ENCODE results near the gene FAT1.
A peak's percentile ranks its signal among the peaks of the same experiment; 100 is the strongest.

FAT1 gene

DNA sequence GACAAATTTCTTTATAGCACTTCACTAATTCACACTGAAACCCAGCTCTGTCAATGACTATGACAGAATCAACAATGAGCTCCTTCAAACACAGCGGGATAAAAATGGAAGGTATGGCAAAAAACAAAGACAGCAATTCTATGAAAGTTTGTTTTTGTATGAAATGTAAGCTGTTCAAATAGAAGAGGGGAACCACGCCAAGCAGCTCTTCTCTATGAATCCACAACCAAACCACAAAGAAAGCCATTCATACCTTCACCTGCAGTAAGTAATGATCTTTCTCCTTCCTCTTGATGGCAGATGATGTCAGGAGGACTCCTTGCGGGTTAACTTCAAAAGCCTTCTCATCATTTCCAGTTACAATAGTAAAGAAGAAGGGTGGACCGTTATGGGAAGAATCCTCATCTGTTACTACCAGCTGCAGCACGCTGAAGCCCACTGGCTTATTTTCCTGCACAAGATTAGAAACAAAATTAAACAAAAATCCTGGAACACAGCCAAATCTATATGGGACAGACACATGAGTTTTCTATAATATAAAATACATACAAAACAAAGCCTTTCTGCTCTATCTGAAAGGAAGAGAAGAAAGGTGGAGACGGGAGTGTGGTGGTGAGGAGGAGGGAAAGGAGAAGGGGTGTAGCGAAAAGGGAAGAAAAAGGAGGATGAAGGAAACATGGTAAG lies 119.4 kb downstream of the FAT1 start:
- DNase-seq: no peak

GRCh38 chr4:186602978-186603377 lies 120.7 kb downstream of the FAT1 start:
- DNase-seq: no peak

DNA sequence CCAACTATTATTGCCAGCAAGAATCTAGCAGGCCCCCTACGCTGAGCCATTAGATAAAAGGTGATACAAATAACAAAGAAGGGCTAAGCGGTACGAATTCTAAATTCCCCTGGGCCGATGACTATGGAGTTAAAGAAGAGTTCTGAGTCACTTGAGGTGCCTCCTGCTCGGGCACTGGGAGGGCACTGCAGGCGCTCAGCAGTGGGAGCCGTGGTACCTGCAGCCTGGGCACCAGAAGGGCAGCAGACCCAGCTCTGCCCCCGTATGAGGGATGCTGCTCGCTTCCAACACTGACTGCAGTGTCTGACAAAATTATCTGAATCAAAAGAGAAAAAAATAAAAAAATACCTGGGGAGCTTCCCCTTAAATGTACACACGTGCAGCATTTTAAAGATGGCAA lies 124.2 kb downstream of the FAT1 start:
- DNase-seq: no peak

- no peak for DNase-seq
Measured at GRCh38 chr4:186598686-186599085, 125.0 kb downstream of the FAT1 start.

DNA sequence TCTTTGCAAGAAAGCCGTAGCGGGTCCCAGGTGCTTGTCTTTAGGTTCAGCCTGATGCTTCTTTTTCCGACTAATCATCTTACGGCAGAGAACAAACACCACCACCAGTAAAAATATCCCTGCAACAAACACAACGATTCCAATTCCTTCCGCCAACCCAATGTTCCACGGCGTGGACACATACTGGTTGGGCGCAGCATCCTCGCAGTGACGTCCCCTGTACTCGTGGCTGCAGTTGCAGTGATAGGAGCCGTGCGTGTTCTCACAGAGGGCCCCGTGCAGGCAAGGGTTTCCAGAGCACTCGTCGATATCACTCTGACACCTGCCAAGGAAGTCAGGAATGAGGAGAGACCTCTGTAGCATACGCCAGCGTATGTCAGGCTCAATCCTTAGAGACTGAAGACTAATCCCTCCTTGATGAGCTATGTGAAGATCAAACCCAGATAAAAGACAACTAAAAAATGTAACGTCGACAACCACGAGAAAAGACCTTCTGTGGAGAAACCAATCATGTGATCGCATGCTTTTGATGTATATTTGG lies 126.7 kb downstream of the FAT1 start:
- no peak for DNase-seq

DNA sequence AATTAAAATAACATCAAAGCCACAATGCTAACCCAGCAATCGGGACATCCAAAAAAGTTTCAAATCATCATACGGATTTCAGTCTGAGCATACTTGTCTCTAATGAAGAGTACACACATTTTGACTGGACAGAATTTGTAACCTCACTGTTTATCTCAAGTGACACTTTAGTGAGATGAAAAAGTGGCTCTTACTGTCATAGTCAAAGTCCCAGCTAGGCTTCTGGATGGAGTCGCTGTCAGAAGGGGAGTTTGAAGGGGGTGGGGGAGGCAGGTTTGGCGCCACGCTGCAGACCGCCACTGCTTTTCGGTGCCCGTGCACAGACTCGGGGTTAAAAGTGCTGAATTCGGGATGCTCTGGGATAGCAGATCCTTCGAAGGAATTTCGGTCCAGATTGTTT lies 127.3 kb downstream of the FAT1 start:
- DNase-seq: no peak

DNA sequence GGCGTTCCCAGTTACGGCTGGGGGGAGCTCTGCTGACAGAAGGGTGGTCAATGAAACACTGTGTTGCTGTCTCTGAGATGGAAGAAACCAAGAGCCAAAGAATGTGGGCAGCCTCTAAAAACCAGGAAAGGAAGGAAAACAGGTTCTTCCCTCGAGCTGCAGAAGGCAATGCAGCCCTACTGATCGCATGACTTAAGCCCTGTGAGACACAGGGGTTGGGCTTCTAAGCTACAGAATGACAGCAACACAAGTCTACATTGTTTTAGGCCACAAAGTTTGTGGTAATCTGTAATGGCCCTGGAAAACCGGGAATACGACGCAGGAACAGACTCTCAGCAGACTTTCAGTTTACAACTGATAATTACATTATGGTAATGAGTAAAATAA lies 130.1 kb downstream of the FAT1 start:
- no peak for DNase-seq

GRCh38 chr4:186592966-186593586 lies 130.6 kb downstream of the FAT1 start:
- DNase-seq: no peak

GRCh38 chr4:186592445-186592844 lies 131.2 kb downstream of the FAT1 start:
- no peak for DNase-seq

- no peak for DNase-seq
Measured at GRCh38 chr4:186591651-186592050, 132.0 kb downstream of the FAT1 start.

DNA sequence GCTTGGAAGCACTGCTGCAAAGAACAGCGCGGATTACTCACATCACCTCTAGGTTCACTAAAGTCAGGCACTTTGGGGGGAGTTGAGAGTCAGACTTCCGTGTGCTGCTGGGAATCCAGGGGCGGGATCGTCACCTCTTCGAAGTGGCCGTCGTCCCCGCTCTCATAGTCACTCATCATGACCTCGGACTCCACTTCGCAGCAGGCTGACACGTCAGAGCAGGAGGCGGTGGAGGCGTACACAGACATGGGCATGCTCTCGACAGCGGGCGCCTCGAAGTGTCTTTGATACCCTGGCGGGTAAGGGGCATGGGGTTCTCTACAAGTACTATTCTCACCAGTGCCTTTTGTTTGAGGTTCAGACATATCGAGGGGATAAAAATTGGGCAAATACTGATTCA lies 135.2 kb downstream of the FAT1 start:
- DNase-seq: no peak

GRCh38 chr4:186587416-186588018 lies 136.1 kb downstream of the FAT1 start:
- DNase-seq: no peak

- DNase-seq: no peak
Measured at GRCh38 chr4:186586205-186586604, 137.5 kb downstream of the FAT1 start.

DNA sequence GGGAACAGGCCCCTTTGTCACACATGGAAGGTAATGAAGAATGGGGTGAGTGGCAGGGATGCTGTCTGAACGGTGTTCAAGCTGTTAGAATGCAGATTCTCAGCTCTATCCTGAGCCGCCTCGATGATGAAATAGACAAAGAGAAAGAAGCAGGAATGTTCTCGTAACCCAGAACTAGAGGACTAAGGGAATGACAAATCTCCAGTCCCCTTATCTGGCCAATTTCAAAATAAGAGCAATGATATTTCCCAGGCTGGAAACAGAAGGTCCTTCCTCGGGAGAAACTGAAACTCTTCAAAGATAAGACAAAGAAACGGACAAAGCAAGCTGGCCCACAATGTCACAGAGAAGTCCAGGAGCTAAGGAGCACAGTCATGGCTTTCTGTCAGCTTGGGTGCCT lies 138.7 kb downstream of the FAT1 start:
- DNase-seq: no peak

GRCh38 chr4:186581421-186581820 lies 142.2 kb downstream of the FAT1 start:
- no peak for DNase-seq

DNA sequence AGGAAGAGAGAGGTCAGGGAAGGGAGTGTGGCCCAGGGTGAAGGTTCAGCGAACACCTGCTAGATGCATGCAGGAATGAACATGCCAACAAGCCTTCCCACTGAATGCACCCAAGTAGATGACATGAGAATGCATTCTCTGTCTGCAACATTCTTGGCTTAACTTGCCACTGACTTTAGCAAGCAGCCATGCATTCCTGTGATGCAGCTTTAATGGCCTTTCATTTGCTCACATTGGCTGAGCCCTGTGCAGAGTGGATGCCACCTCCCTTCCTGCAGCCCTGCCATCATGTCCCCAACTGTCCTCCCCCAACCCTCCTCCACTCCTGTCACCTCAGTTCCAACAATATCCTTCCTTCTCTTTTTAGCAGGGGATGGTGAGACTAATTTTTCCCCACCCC lies 143.0 kb downstream of the FAT1 start:
- no peak for DNase-seq

- no peak for DNase-seq
Measured at GRCh38 chr4:186570193-186570996, 153.3 kb downstream of the FAT1 start.

GRCh38 chr4:186569533-186570192 lies 154.0 kb downstream of the FAT1 start:
- DNase-seq: no peak

- DNase-seq: no peak
Measured at GRCh38 chr4:186566068-186566467, 157.6 kb downstream of the FAT1 start.

GRCh38 chr4:186563761-186564160 lies 159.9 kb downstream of the FAT1 start:
- DNase-seq: no peak

DNA sequence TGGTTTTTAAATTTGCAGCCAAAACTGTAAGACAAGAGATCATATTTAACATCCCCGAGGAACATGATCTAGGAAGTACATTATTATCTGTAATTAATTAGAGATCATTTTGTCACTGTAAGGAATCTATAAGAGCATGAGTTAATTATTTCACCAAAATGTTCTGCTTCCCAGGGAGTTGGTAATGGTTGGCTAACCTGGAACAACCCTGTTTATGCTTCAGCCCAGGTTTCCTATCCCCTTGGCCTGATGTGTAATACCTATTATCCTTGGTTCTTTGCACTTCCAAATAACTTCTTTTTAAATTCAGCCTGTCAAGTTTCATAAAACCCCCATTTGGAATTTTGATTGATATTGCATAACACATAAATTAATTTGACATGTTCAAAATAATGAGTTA lies 161.9 kb downstream of the FAT1 start:
- no peak for DNase-seq

- no peak for DNase-seq
Measured at GRCh38 chr4:186560647-186561046, 163.0 kb downstream of the FAT1 start.

GRCh38 chr4:186557486-186557885 lies 166.2 kb downstream of the FAT1 start:
- peak; percentile 8 for DNase-seq

Measured in T1000 (cell line).